H1 (cell line): ENCODE data around the gene SLC10A6. TPM values are rescaled to one million over a fixed set of nuclear protein-coding genes. Genes with fewer than 3 reads are reported as not detected.

Experiments used
- CTCF ChIA-PET: fragments of 300-600 bp; sonication (Branson Sonifier 250); formaldehyde crosslinking; loops from one replicate; lab custom pipeline; 2021; ENCODE audit not compliant: partially characterized antibody; lab: Charles Lee
- POLR2A ChIA-PET: fragments of 300-600 bp; sonication (Branson Sonifier 250); formaldehyde crosslinking; loops from one replicate; lab custom pipeline; 2021; ENCODE audit warnings: inconsistent platforms; ENCODE audit not compliant: partially characterized antibody; lab: Charles Lee
- DNase-seq, 2 experiments: peaks; one replicate each; pipeline versions ENCODE4 v3.0.0 to v3.0.0-alpha.2; 2010 to 2022; ENCODE audit warnings: low spot score in 2 of 2, low read depth in 1 of 2, mixed read lengths in 1 of 2
- FAIRE-seq: peaks from 2 replicates; lab custom pipeline; 2011; peaks lifted over from hg19 to GRCh38; lab: Jason Lieb, UNC
- H2AFZ ChIP-seq: 2 replicates; pipeline ENCODE4 v1.8.1; 2012; ENCODE audit warnings: low read length, inconsistent platforms
- H2AK5ac ChIP-seq: 2 replicates; pipeline ENCODE4 v1.6.1; 2013; ENCODE audit warnings: low read depth, low read length
- H2BK120ac ChIP-seq: replicated peaks from 2 replicates; pipeline ENCODE3; 2013; ENCODE audit warnings: low read depth, low read length, inconsistent platforms
- H2BK12ac ChIP-seq: 2 replicates; pipeline ENCODE4 v1.6.1; 2013; ENCODE audit warnings: low read depth, low read length
- H2BK15ac ChIP-seq: 2 replicates; pipeline ENCODE4 v1.6.1; 2013; ENCODE audit warnings: low read length
- H2BK20ac ChIP-seq: 2 replicates; pipeline ENCODE4 v1.6.1; 2013; ENCODE audit warnings: low read length
- H2BK5ac ChIP-seq: 2 replicates; pipeline ENCODE4 v1.6.1; 2013; ENCODE audit warnings: low read depth, low read length
- H3K14ac ChIP-seq: 2 replicates; pipeline ENCODE4 v1.6.1; 2013; ENCODE audit warnings: inconsistent platforms; ENCODE audit not compliant: insufficient read length
- H3K18ac ChIP-seq: 2 replicates; pipeline ENCODE4 v1.6.1; 2013; ENCODE audit warnings: low read length; ENCODE audit errors: extremely low read depth
- H3K23ac ChIP-seq: 2 replicates; pipeline ENCODE4 v1.6.1; 2013; ENCODE audit warnings: inconsistent platforms; ENCODE audit not compliant: insufficient read length
- H3K23me2 ChIP-seq: 2 replicates; pipeline ENCODE4 v1.6.1; 2013; ENCODE audit warnings: low read depth, low read length
- H3K27ac ChIP-seq: 2 replicates; pipeline ENCODE4 v1.6.1; 2011; ENCODE audit warnings: low read depth, low read length, inconsistent platforms
- H3K27me3 ChIP-seq, 4 experiments: replicated peaks in 1 of 4; 1 replicate in 1 of 4; 2 replicates in 3 of 4; pipeline versions ENCODE4 v1.6.1 to v1.8.1; 2011 to 2013; ENCODE audit warnings: low read length in 3 of 4, mild to moderate bottlenecking in 3 of 4, inconsistent platforms in 2 of 4, mixed read lengths in 2 of 4, moderate library complexity in 1 of 4; ENCODE audit not compliant: control insufficient read depth in 3 of 4, insufficient read depth in 3 of 4; ENCODE audit errors: extremely low read depth in 1 of 4
- H3K36me3 ChIP-seq, 4 experiments: 2 replicates each; pipeline versions ENCODE4 v1.6.1 to v1.8.1; 2011 to 2013; ENCODE audit warnings: mild to moderate bottlenecking in 4 of 4, low read length in 3 of 4, moderate library complexity in 2 of 4, control low read depth in 1 of 4, inconsistent platforms in 1 of 4; ENCODE audit not compliant: insufficient read depth in 4 of 4, control insufficient read depth in 2 of 4
- H3K4ac ChIP-seq: replicated peaks from 2 replicates; pipeline ENCODE3; 2013; ENCODE audit warnings: low read length, low read depth, mixed read lengths, inconsistent platforms; ENCODE audit not compliant: insufficient read length
- H3K4me1 ChIP-seq, 4 experiments: replicated peaks in 1 of 4; 1 replicate in 1 of 4; 2 replicates in 3 of 4; pipeline versions ENCODE4 v1.6.1 to v1.8.1; 2011 to 2013; ENCODE audit warnings: low read length in 3 of 4, inconsistent platforms in 2 of 4, mixed read lengths in 1 of 4; ENCODE audit not compliant: insufficient read depth in 4 of 4, control insufficient read depth in 3 of 4
- H3K4me2 ChIP-seq, 2 experiments: 2 replicates each; pipeline versions ENCODE4 v1.6.1 to v1.8.1; 2011 to 2013; ENCODE audit warnings: low read depth in 2 of 2, low read length in 2 of 2, control low read depth in 1 of 2, inconsistent platforms in 1 of 2, mild to moderate bottlenecking in 1 of 2; ENCODE audit not compliant: insufficient read depth in 1 of 2
- H3K4me3 ChIP-seq, 4 experiments: fragments of 200-600, 300-600 bp in 1 of 4; sonication (generic), shearing (Covaris generic), sonication (Bioruptor Twin) in 1 of 4; 2 replicates each; pipeline versions ENCODE4 v1.5.1 to v1.8.1; 2011 to 2016; ENCODE audit warnings: low read length in 4 of 4, low read depth in 3 of 4, control low read depth in 2 of 4, inconsistent platforms in 2 of 4, mild to moderate bottlenecking in 2 of 4, mixed read lengths in 1 of 4, moderate library complexity in 1 of 4; ENCODE audit not compliant: insufficient read depth in 2 of 4; ENCODE audit errors: extremely low read depth in 1 of 4
- H3K56ac ChIP-seq: replicated peaks from 2 replicates; pipeline ENCODE3; 2013; ENCODE audit warnings: low read depth, mild to moderate bottlenecking, mixed read lengths, low read length, inconsistent platforms; ENCODE audit not compliant: insufficient read length
- H3K79me1 ChIP-seq: 2 replicates; pipeline ENCODE4 v1.6.1; 2013; ENCODE audit warnings: low read depth, low read length, control low read depth
- H3K79me2 ChIP-seq, 2 experiments: 2 replicates each; pipeline versions ENCODE4 v1.6.1 to v1.8.1; 2012 to 2013; ENCODE audit warnings: low read length in 2 of 2, mild to moderate bottlenecking in 2 of 2, inconsistent platforms in 1 of 2; ENCODE audit not compliant: insufficient read depth in 2 of 2, control insufficient read depth in 1 of 2
- H3K9ac ChIP-seq, 4 experiments: replicated peaks in 1 of 4; 1 replicate in 1 of 4; 2 replicates in 3 of 4; pipeline versions ENCODE4 v1.6.1 to v1.8.1; 2011 to 2013; ENCODE audit warnings: low read depth in 3 of 4, low read length in 3 of 4, control low read depth in 2 of 4, mild to moderate bottlenecking in 2 of 4, moderate library complexity in 2 of 4, inconsistent platforms in 1 of 4; ENCODE audit errors: extremely low read depth in 1 of 4
- H3K9me3 ChIP-seq, 2 experiments: 2 replicates each; pipeline versions ENCODE4 v1.6.1 to v1.8.1; 2012 to 2013; ENCODE audit warnings: mild to moderate bottlenecking in 2 of 2, moderate library complexity in 2 of 2, control low read depth in 1 of 2, inconsistent platforms in 1 of 2, low read depth in 1 of 2, low read length in 1 of 2, mixed read lengths in 1 of 2; ENCODE audit not compliant: insufficient read depth in 2 of 2
- H4K20me1 ChIP-seq, 2 experiments: replicated peaks in 1 of 2; 2 replicates each; pipeline versions ENCODE3 to v1.8.1; 2011 to 2013; ENCODE audit warnings: inconsistent platforms in 2 of 2, low read length in 2 of 2, mild to moderate bottlenecking in 1 of 2; ENCODE audit not compliant: insufficient read depth in 2 of 2, control insufficient read depth in 1 of 2
- H4K5ac ChIP-seq: 2 replicates; pipeline ENCODE4 v1.6.1; 2013; ENCODE audit warnings: low read length, low read depth, mixed read lengths, inconsistent platforms; ENCODE audit not compliant: insufficient read length
- H4K8ac ChIP-seq: 2 replicates; pipeline ENCODE4 v1.8.0; 2013; ENCODE audit warnings: mild to moderate bottlenecking, moderate library complexity, low read length, inconsistent platforms; ENCODE audit not compliant: insufficient read depth; ENCODE audit errors: extremely low read depth
- H4K91ac ChIP-seq: replicated peaks from 2 replicates; pipeline ENCODE3; 2013; ENCODE audit warnings: low read length, mixed read lengths, inconsistent platforms; ENCODE audit not compliant: insufficient read length
- ATF2 ChIP-seq: IDR thresholded peaks from 2 replicates; pipeline ENCODE4 v1.6.1; 2012; ENCODE audit warnings: low read length, inconsistent platforms
- CEBPB ChIP-seq: IDR thresholded peaks from 2 replicates; pipeline ENCODE4 v1.6.1; 2012; ENCODE audit warnings: low read depth, low read length
- CTBP2 ChIP-seq: IDR thresholded peaks from 2 replicates; pipeline ENCODE4 v1.7.0; 2011; ENCODE audit warnings: borderline replicate concordance, mild to moderate bottlenecking, moderate library complexity, mixed read lengths, low read length; ENCODE audit not compliant: insufficient read depth, insufficient read length
- SAP30 ChIP-seq: fragments of 300-600 bp; sonication (generic); IDR thresholded peaks from 2 replicates; pipeline ENCODE4 v1.7.1; 2012; ENCODE audit warnings: low read length, moderate library complexity, mild to moderate bottlenecking, inconsistent platforms; ENCODE audit not compliant: insufficient read depth, insufficient replicate concordance
- TEAD4 ChIP-seq: IDR thresholded peaks from 2 replicates; pipeline ENCODE4 v1.6.1; 2012; ENCODE audit warnings: low read depth, low read length, inconsistent platforms, mixed read lengths
- WGBS, 2 experiments: shearing (Covaris generic) in 1 of 2; methylation state at CpG; one replicate each; pipeline versions ENCODE4 v1.1.6 to v1.1.7; 2013 to 2015; ENCODE audit warnings: low lambda C conversion rate in 2 of 2, mixed read lengths in 2 of 2, inconsistent platforms in 1 of 2, low coverage in 1 of 2, missing lambda C conversion rate in 1 of 2; ENCODE audit not compliant: insufficient replicate concordance in 2 of 2, insufficient coverage in 1 of 2, insufficient read length in 1 of 2; ENCODE audit errors: extremely low coverage in 1 of 2, missing lambda C conversion rate in 1 of 2; 5-methylcytosine and 5-hydroxymethylcytosine counted together
- polyA plus RNA-seq, 7 experiments: library from polyadenylated mRNA; depleted of rRNA in 3 of 7; stranded (reverse) in 5 of 7; unstranded in 2 of 7; fragments of >200 nt in 5 of 7; fragments of 200-250 nt in 2 of 7; gene quantifications; 1 replicate in 5 of 7; 2 replicates in 1 of 7; 4 replicates in 1 of 7; pipeline versions ENCODE4 v1.2.1 to v1.2.3, GENCODE V29; 2011 to 2013; ENCODE audit warnings: missing spikeins in 2 of 7, mixed read lengths in 2 of 7
- total RNA-seq: library from RNA; stranded (reverse); fragmentation: NEBNext Ultra II Directional; extraction: Animal tissue kit (Norgen Biotek cat#: 25700); gene quantifications from 2 replicates; pipeline ENCODE4 v1.2.1, GENCODE V29; 2021

SLC10A6 gene
- total and polyA plus RNA-seq, 2 of the 8 experiments (the other 6 are each of a cell fraction or from before 2014, with no cell fraction given), result not detected

GRCh38 chr4:86778175-86778574 is 71.0 kb downstream of the SLC10A6 start:
- H2BK15ac ChIP-seq, result no peak overlapping the region
- 95% methylated on average over 4 of the region's 4 CpGs; no CpG with 5 or more reads in 1 of the 2 experiments for WGBS, 2 experiments
- no peaks in the 10 kb centered on the region for H3K4me1 ChIP-seq
- H3K36me3 ChIP-seq, result peaks cover 0 to 38% (median 7%) of the 10 kb centered on the region in 4 experiments; a peak in 4 of 8 replicates
- H3K14ac ChIP-seq, result no peak overlapping the region
- H4K8ac ChIP-seq, result no peak overlapping the region
- H4K91ac ChIP-seq, result no peak overlapping the region
- DNase-seq (no peak), FAIRE-seq (no peak)
- H2BK20ac ChIP-seq, result no peak overlapping the region
- H2BK5ac ChIP-seq, result no peak overlapping the region
- no peaks in the 10 kb centered on the region for H3K79me2 ChIP-seq
- no peak overlapping the region for H2BK12ac ChIP-seq
- H2AK5ac ChIP-seq, result no peak overlapping the region
- H3K4me2 ChIP-seq, result no peak overlapping the region
- H3K27ac ChIP-seq, result no peak overlapping the region
- H2AFZ ChIP-seq, result no peak overlapping the region
- no peak overlapping the region for H3K56ac ChIP-seq
- TF ChIP-seq TEAD4 (no peak), CEBPB (no peak), ATF2 (no peak), SAP30 (no peak), CTBP2 (no peak)
- H3K4ac ChIP-seq, result no peak overlapping the region
- H4K20me1 ChIP-seq, result no peaks in the 10 kb centered on the region
- no peaks in the 10 kb centered on the region for H3K79me1 ChIP-seq
- H3K9ac ChIP-seq, result no peak overlapping the region
- H3K23ac ChIP-seq, result no peak overlapping the region
- H4K5ac ChIP-seq, result no peak overlapping the region
- no peaks in the 10 kb centered on the region for H3K23me2 ChIP-seq
- CTCF ChIA-PET, result interaction anchor here (1.6 kb wide), 1 partner anchor 13 kb away, joined by 7 read pairs; no protein-coding TSS in a partner anchor
- POLR2A ChIA-PET, result interaction anchor here (0.6 kb wide), 1 partner anchor 113 kb away, joined by 3 read pairs; no protein-coding TSS in a partner anchor
- no peak overlapping the region for H2BK120ac ChIP-seq
- H3K9me3 ChIP-seq, result no peaks in the 10 kb centered on the region
- no peak overlapping the region for H3K18ac ChIP-seq
- no peaks in the 10 kb centered on the region for H3K27me3 ChIP-seq
- no peak overlapping the region for H3K4me3 ChIP-seq
